H1 (cell line): Measurements from ENCODE around the gene PVALB. TPM values are rescaled to one million over a fixed set of nuclear protein-coding genes. Genes with fewer than 3 reads are reported as not detected.

ENCODE experiments used
- CHD2 ChIP-seq: IDR thresholded peaks from 2 replicates; pipeline ENCODE4 v1.6.1; 2012; ENCODE audit warnings: low read length, improper control_type of control experiment
- EZH2 ChIP-seq: fragments of 200-600 bp; sonication (generic); IDR thresholded peaks from 2 replicates; pipeline ENCODE4 v1.7.1; 2012; ENCODE audit warnings: low read depth, mild to moderate bottlenecking, moderate library complexity, low read length, inconsistent platforms; ENCODE audit not compliant: severe bottlenecking
- POLR2AphosphoS5 ChIP-seq: IDR thresholded peaks from 2 replicates; pipeline ENCODE4 v1.6.1; 2011; ENCODE audit warnings: low read depth, low read length
- polyA plus RNA-seq, 7 experiments: library from polyadenylated mRNA; depleted of rRNA in 3 of 7; stranded (reverse) in 5 of 7; unstranded in 2 of 7; fragments of >200 nt in 5 of 7; fragments of 200-250 nt in 2 of 7; gene quantifications; 1 replicate in 5 of 7; 2 replicates in 1 of 7; 4 replicates in 1 of 7; pipeline versions ENCODE4 v1.2.1 to v1.2.3, GENCODE V29; 2011 to 2013; ENCODE audit warnings: missing spikeins in 2 of 7, mixed read lengths in 2 of 7
- total RNA-seq: library from RNA; stranded (reverse); fragmentation: NEBNext Ultra II Directional; extraction: Animal tissue kit (Norgen Biotek cat#: 25700); gene quantifications from 2 replicates; pipeline ENCODE4 v1.2.1, GENCODE V29; 2021

PVALB gene
- total and polyA plus RNA-seq, 2 of the 8 experiments (the other 6 are each of a cell fraction or from before 2014, with no cell fraction given): 1.7 to 5.4 TPM

GRCh38 chr22:36803358-36803757 lies 13.5 kb downstream of the PVALB start (continued):
- no peak for TF ChIP-seq CHD2
- TF ChIP-seq POLR2AphosphoS5: no peak
- TF ChIP-seq EZH2: no peak
- TF ChIP-seq, all 59 proteins: peak for 0
